Measurements from ENCODE around the gene SLC29A1.
A peak's percentile ranks its signal among the peaks of the same experiment; 100 is the strongest.

SLC29A1 gene

GRCh38 chr6:44237021-44237812 lies 13.8 kb downstream of the SLC29A1 start:
- DNase-seq (ENCODE audit: low spot score), result peak; percentile 84

- DNase-seq (ENCODE audit: low spot score), result peak; percentile 77
These were observed 14.5 kb downstream of the SLC29A1 start for GRCh38 chr6:44237813-44238433.

DNA sequence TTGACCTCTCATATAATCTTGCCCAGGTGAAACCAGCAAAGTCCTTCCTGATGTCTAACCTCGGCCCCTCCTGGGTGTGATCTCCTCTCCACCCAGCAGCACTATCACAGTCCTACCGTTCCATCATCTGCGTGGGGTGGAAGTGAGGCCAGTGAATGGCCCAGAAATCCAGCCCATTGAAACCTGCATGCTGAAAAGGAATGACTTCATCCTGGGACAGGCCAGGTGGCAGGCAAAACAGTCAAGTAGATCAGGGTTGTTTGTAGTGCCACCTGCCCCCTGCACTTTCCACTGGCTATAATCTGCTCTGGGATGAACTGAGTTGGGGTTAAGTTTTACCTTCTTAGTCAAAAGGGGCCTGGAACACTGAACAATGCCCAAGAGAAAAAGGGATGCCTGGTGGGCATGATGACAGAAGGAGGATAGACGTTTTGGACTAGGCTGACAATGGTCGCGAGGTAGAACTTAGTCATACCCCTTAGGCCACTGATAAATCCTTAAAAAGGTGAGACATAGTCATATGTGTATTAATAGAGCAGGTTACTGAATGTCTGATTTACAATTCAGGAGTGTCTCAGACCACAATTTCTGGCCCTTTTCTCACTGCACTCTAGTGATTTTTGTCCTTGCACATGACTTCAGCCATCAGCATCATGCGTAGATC lies 15.4 kb downstream of the SLC29A1 start:
- DNase-seq (ENCODE audit: low spot score), result no peak

DNA sequence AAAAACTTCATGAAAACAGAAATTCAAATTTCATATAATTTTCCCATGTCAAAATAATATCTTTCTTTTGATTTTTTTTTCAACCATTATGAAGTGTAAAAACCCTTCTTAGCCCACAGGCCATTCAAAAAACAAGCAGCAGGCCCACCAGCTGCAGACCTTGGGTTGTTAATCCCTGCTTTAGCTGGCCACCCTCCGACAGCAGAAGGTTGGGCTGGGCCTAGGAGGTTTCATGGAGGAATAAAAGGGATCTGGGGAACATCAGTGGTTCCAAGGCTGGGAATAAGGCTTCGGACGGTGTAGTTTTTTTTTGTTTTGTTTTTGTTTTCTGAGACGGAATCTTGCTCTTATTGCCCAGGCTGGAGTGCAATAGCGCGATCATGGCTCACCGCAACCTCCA lies 19.9 kb downstream of the SLC29A1 start:
- DNase-seq (ENCODE audit: low spot score), result no peak

- DNase-seq (ENCODE audit: low spot score), result no peak
These were observed 22.1 kb downstream of the SLC29A1 start for GRCh38 chr6:44245391-44245911.

GRCh38 chr6:44245912-44246662 lies 22.7 kb downstream of the SLC29A1 start:
- DNase-seq (ENCODE audit: low spot score), result peak; percentile 80

GRCh38 chr6:44246663-44247337 lies 23.4 kb downstream of the SLC29A1 start, which contains the start of gene HSP90AB1:
HSP90AB1 (plus strand) TSS chr6:44247101; CDS start chr6:44248630, 1,529 bp downstream.
- peak; percentile 98 for DNase-seq (ENCODE audit: low spot score)

DNA sequence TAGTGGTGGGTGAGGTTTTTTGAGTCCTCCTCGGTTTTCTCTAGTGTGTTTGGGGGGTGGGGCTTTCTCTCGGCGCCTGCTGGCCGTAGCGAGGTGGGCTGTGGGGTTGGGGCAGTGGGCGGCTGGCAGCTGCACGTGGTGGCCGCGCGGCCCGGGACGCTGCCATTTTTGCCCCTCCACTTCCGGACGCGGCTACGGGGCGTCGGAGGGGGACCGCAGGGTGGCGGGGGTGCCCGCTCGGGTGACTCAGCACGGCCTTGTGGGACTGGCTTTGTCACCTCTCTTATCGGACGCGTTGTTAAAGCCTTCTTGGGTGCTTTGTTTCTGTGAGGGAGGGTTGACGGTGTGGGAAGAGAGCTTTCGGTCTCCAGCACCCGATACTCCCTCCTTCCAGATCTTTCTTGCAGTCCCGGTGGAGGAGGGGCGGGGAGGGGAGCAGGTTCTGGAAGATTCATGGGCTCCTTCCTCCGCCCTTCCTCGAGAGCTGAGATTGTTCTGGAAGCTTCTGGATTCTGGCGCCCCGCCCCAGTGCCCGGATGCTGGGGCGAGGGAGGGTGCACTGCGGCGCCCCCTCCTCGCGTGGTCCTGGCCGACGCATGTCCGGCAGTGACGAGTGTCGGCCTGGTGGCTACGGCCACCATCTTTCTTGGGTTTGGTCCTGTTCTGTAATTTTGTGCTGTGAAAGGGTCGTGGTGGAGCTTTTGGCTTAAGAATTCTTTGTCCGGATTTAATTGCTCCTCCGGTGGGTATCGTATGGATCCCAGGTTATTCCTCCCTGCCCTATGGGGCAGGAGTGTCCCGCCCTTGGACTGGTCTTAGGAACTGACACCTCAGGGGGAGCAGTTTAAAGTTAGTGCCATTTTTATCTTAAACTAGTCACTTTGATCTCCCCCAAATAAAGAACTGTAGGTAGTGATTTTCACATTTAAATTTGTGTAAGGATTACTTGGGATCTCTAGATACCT lies 24.2 kb downstream of the SLC29A1 start:
- peak; percentile 93 for DNase-seq (ENCODE audit: low spot score)

- no peak for DNase-seq (ENCODE audit: low spot score)
These were observed 25.2 kb downstream of the SLC29A1 start for GRCh38 chr6:44248579-44248978.

DNA sequence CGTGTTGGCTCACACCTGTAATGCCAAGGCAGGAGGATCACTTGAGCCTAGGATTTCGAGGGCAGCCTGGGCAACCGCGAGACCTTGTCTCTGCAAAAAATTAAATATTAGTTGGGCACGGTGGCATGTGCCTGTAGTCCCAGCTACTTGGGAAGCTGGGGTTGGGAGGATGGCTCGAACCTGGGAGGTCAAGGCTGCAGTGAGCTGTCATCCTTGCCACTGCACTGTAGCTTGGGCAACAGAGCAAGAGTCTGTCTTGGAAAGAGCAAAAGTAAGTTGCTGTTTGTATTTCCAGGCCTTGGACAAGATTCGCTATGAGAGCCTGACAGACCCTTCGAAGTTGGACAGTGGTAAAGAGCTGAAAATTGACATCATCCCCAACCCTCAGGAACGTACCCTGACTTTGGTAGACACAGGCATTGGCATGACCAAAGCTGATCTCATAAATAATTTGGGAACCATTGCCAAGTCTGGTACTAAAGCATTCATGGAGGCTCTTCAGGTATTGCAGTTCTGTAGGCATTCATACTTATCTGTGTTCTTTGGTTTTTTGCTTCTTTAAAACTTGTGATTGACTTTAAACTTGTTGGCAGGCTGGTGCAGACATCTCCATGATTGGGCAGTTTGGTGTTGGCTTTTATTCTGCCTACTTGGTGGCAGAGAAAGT lies 25.8 kb downstream of the SLC29A1 start:
- DNase-seq (ENCODE audit: low spot score), result no peak

DNA sequence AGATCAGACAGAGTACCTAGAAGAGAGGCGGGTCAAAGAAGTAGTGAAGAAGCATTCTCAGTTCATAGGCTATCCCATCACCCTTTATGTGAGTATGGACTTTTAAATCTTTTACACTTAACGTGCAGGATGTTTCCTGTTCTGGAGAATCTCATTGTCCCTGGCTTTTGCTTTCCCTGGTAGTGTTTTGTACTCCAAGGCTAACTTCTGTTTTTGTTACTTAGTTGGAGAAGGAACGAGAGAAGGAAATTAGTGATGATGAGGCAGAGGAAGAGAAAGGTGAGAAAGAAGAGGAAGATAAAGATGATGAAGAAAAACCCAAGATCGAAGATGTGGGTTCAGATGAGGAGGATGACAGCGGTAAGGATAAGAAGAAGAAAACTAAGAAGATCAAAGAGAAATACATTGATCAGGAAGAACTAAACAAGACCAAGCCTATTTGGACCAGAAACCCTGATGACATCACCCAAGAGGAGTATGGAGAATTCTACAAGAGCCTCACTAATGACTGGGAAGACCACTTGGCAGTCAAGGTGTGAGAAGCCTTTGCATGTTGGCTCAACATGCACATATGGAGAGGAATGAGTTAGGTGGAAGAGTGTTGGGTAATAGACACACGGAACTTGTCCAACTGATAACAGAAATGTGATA lies 26.8 kb downstream of the SLC29A1 start:
- DNase-seq (ENCODE audit: low spot score), result no peak

DNA sequence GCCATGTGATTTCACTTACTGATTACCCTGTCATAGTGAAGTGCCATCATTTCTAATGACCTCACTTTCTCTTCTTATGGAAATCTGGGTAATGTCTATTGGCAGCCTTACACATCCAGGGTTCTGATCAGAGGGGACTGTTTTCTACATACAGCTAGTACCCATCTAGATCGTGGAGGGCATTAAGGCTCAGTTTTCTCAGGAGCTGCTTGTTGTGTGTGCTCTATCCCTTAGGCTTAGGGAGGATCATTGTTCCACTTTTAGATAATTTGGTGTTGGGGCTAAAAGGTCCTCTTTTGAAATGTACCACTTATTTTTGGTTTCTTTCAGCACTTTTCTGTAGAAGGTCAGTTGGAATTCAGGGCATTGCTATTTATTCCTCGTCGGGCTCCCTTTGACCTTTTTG lies 27.3 kb downstream of the SLC29A1 start:
- DNase-seq (ENCODE audit: low spot score), result no peak

GRCh38 chr6:44251576-44252524 lies 28.5 kb downstream of the SLC29A1 start:
- no peak for DNase-seq (ENCODE audit: low spot score)

DNA sequence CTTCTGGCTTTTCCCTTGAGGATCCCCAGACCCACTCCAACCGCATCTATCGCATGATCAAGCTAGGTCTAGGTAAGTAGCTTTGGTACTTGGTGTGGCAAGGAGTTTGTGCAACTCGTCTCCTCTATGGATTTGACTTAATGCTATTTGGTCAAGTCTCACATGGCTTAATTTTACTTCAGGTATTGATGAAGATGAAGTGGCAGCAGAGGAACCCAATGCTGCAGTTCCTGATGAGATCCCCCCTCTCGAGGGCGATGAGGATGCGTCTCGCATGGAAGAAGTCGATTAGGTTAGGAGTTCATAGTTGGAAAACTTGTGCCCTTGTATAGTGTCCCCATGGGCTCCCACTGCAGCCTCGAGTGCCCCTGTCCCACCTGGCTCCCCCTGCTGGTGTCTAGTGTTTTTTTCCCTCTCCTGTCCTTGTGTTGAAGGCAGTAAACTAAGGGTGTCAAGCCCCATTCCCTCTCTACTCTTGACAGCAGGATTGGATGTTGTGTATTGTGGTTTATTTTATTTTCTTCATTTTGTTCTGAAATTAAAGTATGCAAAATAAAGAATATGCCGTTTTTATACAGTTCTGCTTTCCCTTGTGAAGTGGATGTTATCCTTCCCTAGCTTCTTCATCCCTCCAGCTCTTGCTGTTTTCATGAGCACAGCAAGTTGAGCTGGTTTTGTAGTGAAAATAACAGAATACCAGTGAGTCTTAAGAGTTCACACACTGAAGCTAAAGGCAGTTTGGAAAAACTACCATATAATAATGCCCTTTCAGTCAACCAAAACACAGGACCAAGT lies 30.1 kb downstream of the SLC29A1 start:
- peak; percentile 65 for DNase-seq (ENCODE audit: low spot score)

- no peak for DNase-seq (ENCODE audit: low spot score)
These were observed 31.1 kb downstream of the SLC29A1 start for GRCh38 chr6:44254191-44255104.

Data from CD4-positive, alpha-beta T cell treated with Interleukin-2 at 100 ng/mL for 4 hours (primary cell).